ENCODE data around the gene CFAP57. TPM values are rescaled to one million over a fixed set of nuclear protein-coding genes. Genes with fewer than 3 reads are reported as not detected.

CFAP57 gene
- total RNA-seq, 2 experiments from 2014 or later: not detected

GRCh38 chr1:43220905-43221778 lies 49.0 kb downstream of the CFAP57 start:
- POLR2A ChIA-PET: no interaction called here
- CTCF ChIA-PET: no interaction called here

GRCh38 chr1:43221797-43222196 lies 49.7 kb downstream of the CFAP57 start:
- ChIA-PET POLR2A (no interaction called here), CTCF (no interaction called here)
- H3K27ac Mint-ChIP-seq: no peak overlapping the region
- DNase-seq: no peak
- no peaks in the 10 kb centered on the region for H3K27me3 Mint-ChIP-seq
- H3K4me3 Mint-ChIP-seq: no peak overlapping the region
- H3K36me3 Mint-ChIP-seq (ENCODE audit: low read depth): no peaks in the 10 kb centered on the region
- peaks cover 3% of the 10 kb centered on the region for H3K4me1 Mint-ChIP-seq
- H3K9me3 Mint-ChIP-seq: no peaks in the 10 kb centered on the region

More at GRCh38 chr1:43220905-43221778, 49.0 kb downstream of the CFAP57 start:
- Mint-ChIP-seq H3K4me3 (no peak overlapping the region), H3K27me3 (no peaks in the 10 kb centered on the region), H3K27ac (no peak overlapping the region), H3K36me3 (ENCODE audit: low read depth) (no peaks in the 10 kb centered on the region), H3K9me3 (no peaks in the 10 kb centered on the region), H3K4me1 (peaks cover 3% of the 10 kb centered on the region)
- no peak for DNase-seq

GRCh38 chr1:43222879-43223278 lies 50.7 kb downstream of the CFAP57 start:
- no peak for DNase-seq
- H3K4me3 Mint-ChIP-seq: no peak overlapping the region
- POLR2A ChIA-PET: no interaction called here
- CTCF ChIA-PET: no interaction called here
- H3K27me3 Mint-ChIP-seq: no peaks in the 10 kb centered on the region
- H3K4me1 Mint-ChIP-seq: peaks cover 3% of the 10 kb centered on the region
- no peak overlapping the region for H3K27ac Mint-ChIP-seq
- no peaks in the 10 kb centered on the region for H3K36me3 Mint-ChIP-seq (ENCODE audit: low read depth)
- no peaks in the 10 kb centered on the region for H3K9me3 Mint-ChIP-seq

GRCh38 chr1:43225168-43225567 lies 53.0 kb downstream of the CFAP57 start:
- H3K27me3 Mint-ChIP-seq: no peaks in the 10 kb centered on the region
- H3K9me3 Mint-ChIP-seq: no peaks in the 10 kb centered on the region
- POLR2A ChIA-PET: no interaction called here
- no peak for DNase-seq
- no peaks in the 10 kb centered on the region for H3K36me3 Mint-ChIP-seq (ENCODE audit: low read depth)
- H3K27ac Mint-ChIP-seq: no peak overlapping the region
- H3K4me1 Mint-ChIP-seq: peaks cover 3% of the 10 kb centered on the region
- CTCF ChIA-PET: no interaction called here
- no peak overlapping the region for H3K4me3 Mint-ChIP-seq

DNA sequence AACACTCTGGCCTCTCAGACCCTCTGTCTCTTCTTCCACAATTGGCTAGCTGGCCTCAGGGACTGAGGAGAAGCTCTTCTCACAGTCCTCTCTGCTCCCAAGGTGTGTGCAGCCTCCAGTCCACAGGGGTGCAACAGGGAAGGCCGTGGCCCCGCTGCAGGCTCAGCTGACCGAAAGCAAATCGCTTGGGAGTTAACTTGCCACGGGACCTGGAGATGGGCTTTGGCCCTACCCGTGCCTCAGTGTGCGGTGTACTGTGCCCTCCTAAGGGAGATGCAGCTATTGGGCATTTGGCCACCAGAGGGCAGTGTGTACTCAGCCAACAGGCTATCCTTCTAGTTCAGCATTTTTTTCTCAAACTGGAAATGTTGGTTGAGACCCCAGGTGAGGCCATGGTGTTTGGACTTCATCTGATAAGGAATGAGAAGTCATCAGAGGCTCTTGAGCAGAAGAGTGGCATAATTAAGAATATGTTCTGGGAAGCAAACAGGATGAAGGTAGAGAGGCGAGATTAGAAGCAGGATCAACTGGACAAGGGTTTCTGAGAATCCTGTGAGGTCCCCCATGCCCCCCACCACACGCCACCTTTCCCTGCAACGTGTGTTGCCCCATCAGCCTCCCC lies 55.1 kb downstream of the CFAP57 start:
- no peak overlapping the region for H3K27ac Mint-ChIP-seq
- H3K9me3 Mint-ChIP-seq: no peaks in the 10 kb centered on the region
- peaks cover 3% of the 10 kb centered on the region for H3K27me3 Mint-ChIP-seq
- no peaks in the 10 kb centered on the region for H3K4me1 Mint-ChIP-seq
- no peak overlapping the region for H3K4me3 Mint-ChIP-seq
- ChIA-PET CTCF (interaction anchor here (0.6 to 1.7 kb wide), 13 partner anchors 8 to 313 kb away, joined by 3 to 6 read pairs (median 3); no protein-coding TSS in a partner anchor), POLR2A (no interaction called here)
- DNase-seq: peak; percentile 88
- H3K36me3 Mint-ChIP-seq (ENCODE audit: low read depth): no peaks in the 10 kb centered on the region

- ChIA-PET CTCF (no interaction called here), POLR2A (no interaction called here)
- H3K4me1 Mint-ChIP-seq: no peaks in the 10 kb centered on the region
- no peak for DNase-seq
- no peak overlapping the region for H3K27ac Mint-ChIP-seq
- H3K9me3 Mint-ChIP-seq: no peaks in the 10 kb centered on the region
- H3K27me3 Mint-ChIP-seq: peaks cover 5% of the 10 kb centered on the region
- no peak overlapping the region for H3K4me3 Mint-ChIP-seq
- H3K36me3 Mint-ChIP-seq (ENCODE audit: low read depth): no peaks in the 10 kb centered on the region
Observed at GRCh38 chr1:43229826-43230780, 58.0 kb downstream of the CFAP57 start.

GRCh38 chr1:43232074-43232473 lies 59.9 kb downstream of the CFAP57 start:
- Mint-ChIP-seq H3K9me3 (no peaks in the 10 kb centered on the region), H3K27me3 (peaks cover 5% of the 10 kb centered on the region), H3K4me1 (no peaks in the 10 kb centered on the region), H3K4me3 (no peak overlapping the region), H3K27ac (no peak overlapping the region), H3K36me3 (ENCODE audit: low read depth) (no peaks in the 10 kb centered on the region)
- no peak for DNase-seq
- ChIA-PET CTCF (interaction anchor here (0.6 to 0.7 kb wide), 2 partner anchors 33 to 846 kb away, joined by 3 to 4 read pairs; no protein-coding TSS in a partner anchor), POLR2A (interaction anchor here (0.6 kb wide), 1 partner anchor 12 kb away, joined by 3 read pairs; no protein-coding TSS in a partner anchor)

GRCh38 chr1:43232482-43232881 lies 60.4 kb downstream of the CFAP57 start:
- H3K27ac Mint-ChIP-seq: no peak overlapping the region
- ChIA-PET CTCF (no interaction called here), POLR2A (no interaction called here)
- H3K27me3 Mint-ChIP-seq: peaks cover 5% of the 10 kb centered on the region
- DNase-seq: no peak
- no peaks in the 10 kb centered on the region for H3K9me3 Mint-ChIP-seq
- H3K36me3 Mint-ChIP-seq (ENCODE audit: low read depth): no peaks in the 10 kb centered on the region
- H3K4me1 Mint-ChIP-seq: no peaks in the 10 kb centered on the region
- no peak overlapping the region for H3K4me3 Mint-ChIP-seq

GRCh38 chr1:43233631-43234030 lies 61.5 kb downstream of the CFAP57 start:
- POLR2A ChIA-PET: no interaction called here
- no peak overlapping the region for H3K4me3 Mint-ChIP-seq
- no peak overlapping the region for H3K27ac Mint-ChIP-seq
- H3K4me1 Mint-ChIP-seq: peaks cover 3% of the 10 kb centered on the region
- DNase-seq: no peak
- peaks cover 5% of the 10 kb centered on the region for H3K27me3 Mint-ChIP-seq
- H3K9me3 Mint-ChIP-seq: no peaks in the 10 kb centered on the region
- CTCF ChIA-PET: interaction anchor here (1.0 to 1.6 kb wide), 3 partner anchors 22 to 196 kb away, joined by 3 to 4 read pairs (median 3); no protein-coding TSS in a partner anchor
- H3K36me3 Mint-ChIP-seq (ENCODE audit: low read depth): no peaks in the 10 kb centered on the region

- Mint-ChIP-seq H3K27me3 (peaks cover 5% of the 10 kb centered on the region), H3K27ac (no peak overlapping the region), H3K36me3 (ENCODE audit: low read depth) (no peaks in the 10 kb centered on the region), H3K9me3 (no peaks in the 10 kb centered on the region), H3K4me1 (peaks cover 8% of the 10 kb centered on the region), H3K4me3 (no peak overlapping the region)
- DNase-seq: no peak
- CTCF ChIA-PET: interaction anchor here (0.7 to 1.6 kb wide), 3 partner anchors 20 to 180 kb away, joined by 3 to 4 read pairs (median 3); no protein-coding TSS in a partner anchor
- POLR2A ChIA-PET: no interaction called here
Observed at GRCh38 chr1:43234267-43234666, 62.1 kb downstream of the CFAP57 start.

DNA sequence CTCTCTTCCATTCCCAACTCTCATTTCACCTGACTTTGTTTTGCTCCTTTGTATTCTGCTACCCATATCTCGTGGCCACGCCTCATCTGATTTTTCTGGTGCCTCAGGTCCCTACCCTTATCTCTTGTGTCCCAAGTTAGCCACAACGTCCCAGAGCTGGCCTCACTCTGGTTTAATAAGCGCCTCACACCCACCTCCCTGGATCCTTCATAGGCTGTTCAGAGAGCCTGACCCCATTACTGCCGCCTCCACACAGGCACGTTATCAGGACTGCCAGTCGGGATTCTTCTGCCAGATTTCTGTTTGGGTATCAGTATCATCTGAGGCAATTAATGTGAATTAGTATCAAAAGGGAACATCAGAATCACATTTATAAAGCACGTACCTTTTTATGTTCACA lies 62.9 kb downstream of the CFAP57 start:
- H3K36me3 Mint-ChIP-seq (ENCODE audit: low read depth): no peaks in the 10 kb centered on the region
- H3K4me3 Mint-ChIP-seq: no peak overlapping the region
- H3K9me3 Mint-ChIP-seq: no peaks in the 10 kb centered on the region
- H3K27me3 Mint-ChIP-seq: peaks cover 5% of the 10 kb centered on the region
- ChIA-PET CTCF (interaction anchor here (0.7 to 1.6 kb wide), 2 partner anchors 21 to 179 kb away, joined by 3 to 4 read pairs; no protein-coding TSS in a partner anchor), POLR2A (no interaction called here)
- DNase-seq: no peak
- H3K4me1 Mint-ChIP-seq: peaks cover 13% of the 10 kb centered on the region
- no peak overlapping the region for H3K27ac Mint-ChIP-seq

DNA sequence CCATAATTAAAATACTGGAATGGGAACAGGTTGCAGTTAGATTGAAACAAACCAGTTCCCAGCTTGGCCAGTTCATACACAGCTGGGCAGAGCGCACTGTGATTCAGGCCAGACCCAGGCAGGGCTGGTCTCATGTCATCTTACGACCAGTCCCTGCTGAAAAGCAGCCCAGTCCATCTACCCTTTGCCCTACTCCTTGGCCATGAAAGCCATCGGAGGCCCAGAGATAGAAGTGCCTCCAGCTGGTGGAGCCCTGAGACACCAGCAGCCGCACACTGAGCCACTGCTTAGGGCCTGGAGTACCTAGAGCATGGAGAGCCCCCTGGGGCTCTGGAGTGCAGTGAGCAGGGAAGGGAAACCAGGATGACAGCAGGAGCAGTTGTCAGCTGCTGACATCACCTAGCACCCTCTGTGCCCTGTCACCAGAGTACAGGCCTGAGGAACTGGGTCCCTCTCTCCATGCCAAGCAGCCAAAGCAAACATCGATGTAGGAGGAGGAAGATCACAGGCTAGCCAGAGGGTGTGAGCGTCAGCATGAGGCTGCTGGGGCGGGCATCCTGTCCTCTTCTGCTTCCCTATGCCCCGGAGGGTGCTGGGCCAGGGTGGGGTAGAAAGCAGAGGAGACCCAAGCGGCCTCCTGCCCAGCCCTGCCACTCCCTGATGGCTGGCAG lies 63.5 kb downstream of the CFAP57 start:
- DNase-seq: no peak
- ChIA-PET POLR2A (no interaction called here), CTCF (interaction anchor here (1.0 to 2.3 kb wide), 3 partner anchors 9 to 179 kb away, joined by 3 to 6 read pairs (median 4); no protein-coding TSS in a partner anchor)
- H3K4me1 Mint-ChIP-seq: peaks cover 13% of the 10 kb centered on the region
- peaks cover 3% of the 10 kb centered on the region for H3K27me3 Mint-ChIP-seq
- H3K27ac Mint-ChIP-seq: no peak overlapping the region
- H3K36me3 Mint-ChIP-seq (ENCODE audit: low read depth): no peaks in the 10 kb centered on the region
- H3K9me3 Mint-ChIP-seq: peaks cover 4% of the 10 kb centered on the region
- H3K4me3 Mint-ChIP-seq: no peak overlapping the region

Measured in activated CD4-positive, alpha-beta T cell treated with anti-CD3 and anti-CD28 coated beads, Interleukin-2, amount 10 ng/mL, durations not matched to agents 7 days and 5 days (primary cell).